ACC112 (cell line): ENCODE measurements around the gene RNF207.

Experiments
- H2AFZ ChIP-seq: fragments of 200-600 bp; sonication (generic); one replicate; pipeline ENCODE4 v1.6.0; 2017; ENCODE audit warnings: antibody characterized with exemption, low read length; ENCODE audit not compliant: unreplicated experiment
- H3K27ac ChIP-seq: fragments of 200-600 bp; sonication (generic); 2 replicates; pipeline ENCODE4 v1.5.1; 2014; ENCODE audit warnings: low read depth, mild to moderate bottlenecking, antibody characterized with exemption, low read length, moderate library complexity
- H3K27me3 ChIP-seq: fragments of 200-600 bp; sonication (generic); 2 replicates; pipeline ENCODE4 v1.6.1; 2014; ENCODE audit warnings: mild to moderate bottlenecking, antibody characterized with exemption, low read length, moderate library complexity, mixed read lengths; ENCODE audit not compliant: insufficient read depth
- H3K36me3 ChIP-seq: fragments of 200-600 bp; sonication (generic); 2 replicates; pipeline ENCODE4 v1.6.1; 2016; ENCODE audit warnings: mild to moderate bottlenecking, antibody characterized with exemption, low read length, moderate library complexity, mixed read lengths; ENCODE audit not compliant: insufficient read depth
- H3K4me1 ChIP-seq: fragments of 200-600 bp; sonication (generic); one replicate; pipeline ENCODE4 v1.6.1; 2016; ENCODE audit warnings: low read length, mixed read lengths; ENCODE audit not compliant: insufficient read depth, unreplicated experiment, control insufficient read depth
- H3K4me3 ChIP-seq: fragments of 200-600 bp; sonication (generic); 2 replicates; pipeline ENCODE4 v1.5.1; 2014; ENCODE audit warnings: mild to moderate bottlenecking, low read depth, low read length
- H3K79me2 ChIP-seq: fragments of 200-600 bp; sonication (generic); one replicate; pipeline ENCODE4 v1.6.0; 2016; ENCODE audit warnings: low read length; ENCODE audit not compliant: control insufficient read depth, unreplicated experiment, insufficient read depth

Gene RNF207

DNA sequence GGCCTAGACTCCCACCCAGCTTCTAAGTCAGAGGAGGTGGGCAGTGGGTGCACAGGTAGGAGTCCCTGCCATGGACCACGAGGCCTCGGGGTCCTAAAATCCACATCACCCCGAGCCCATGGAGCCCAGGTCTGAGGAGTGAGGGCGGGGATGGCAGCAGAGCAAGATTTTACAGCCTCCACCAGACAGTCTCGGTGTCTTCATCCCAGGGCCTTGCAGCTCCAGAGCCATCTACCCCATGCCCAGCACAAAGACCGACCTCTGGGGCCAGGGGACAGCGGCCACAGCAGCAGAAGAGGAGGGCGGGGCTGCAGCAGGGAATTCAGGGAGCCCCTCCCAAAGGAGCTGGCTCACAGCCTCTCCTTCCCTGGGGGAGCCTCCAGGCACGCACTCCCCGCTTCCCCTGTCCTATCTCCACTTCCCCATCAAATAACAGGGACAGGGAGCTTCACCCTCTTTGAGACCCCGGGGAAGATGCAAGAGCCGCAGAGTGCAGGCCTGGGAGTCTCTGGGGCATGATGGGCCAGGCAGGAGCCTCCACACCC lies 40.4 kb upstream of the RNF207 start:
- Histone ChIP-seq H3K4me3 (no peak overlapping the region), H3K27me3 (peaks cover 57% of the 10 kb centered on the region), H2AFZ (no peak overlapping the region), H3K79me2 (no peaks in the 10 kb centered on the region), H3K27ac (no peak overlapping the region), H3K36me3 (no peaks in the 10 kb centered on the region), H3K4me1 (no peaks in the 10 kb centered on the region)

DNA sequence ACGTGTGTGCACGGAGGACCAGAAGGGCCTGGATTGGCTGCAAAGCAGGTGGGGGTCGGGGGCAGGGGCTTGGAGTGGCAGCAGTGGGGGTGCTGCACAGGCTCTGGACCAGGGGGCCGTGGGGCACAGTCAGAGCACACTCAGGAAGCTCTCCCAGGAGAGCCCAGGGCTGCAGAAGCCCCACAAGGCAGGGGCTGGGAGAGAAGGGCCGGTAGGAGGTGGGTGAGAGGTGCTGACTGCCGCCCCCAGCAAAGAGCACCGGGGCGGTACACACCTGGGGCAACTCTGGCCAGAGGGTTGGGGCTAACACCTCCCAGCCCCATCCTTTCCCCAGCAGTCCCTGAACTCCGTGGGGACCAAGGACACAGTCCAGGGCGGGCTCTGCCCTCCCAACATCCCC lies 39.7 kb upstream of the RNF207 start:
- Histone ChIP-seq H3K27me3 (peaks cover 55% of the 10 kb centered on the region), H2AFZ (no peak overlapping the region), H3K79me2 (no peaks in the 10 kb centered on the region), H3K27ac (no peak overlapping the region), H3K4me1 (no peaks in the 10 kb centered on the region), H3K36me3 (no peaks in the 10 kb centered on the region), H3K4me3 (no peak overlapping the region)

DNA sequence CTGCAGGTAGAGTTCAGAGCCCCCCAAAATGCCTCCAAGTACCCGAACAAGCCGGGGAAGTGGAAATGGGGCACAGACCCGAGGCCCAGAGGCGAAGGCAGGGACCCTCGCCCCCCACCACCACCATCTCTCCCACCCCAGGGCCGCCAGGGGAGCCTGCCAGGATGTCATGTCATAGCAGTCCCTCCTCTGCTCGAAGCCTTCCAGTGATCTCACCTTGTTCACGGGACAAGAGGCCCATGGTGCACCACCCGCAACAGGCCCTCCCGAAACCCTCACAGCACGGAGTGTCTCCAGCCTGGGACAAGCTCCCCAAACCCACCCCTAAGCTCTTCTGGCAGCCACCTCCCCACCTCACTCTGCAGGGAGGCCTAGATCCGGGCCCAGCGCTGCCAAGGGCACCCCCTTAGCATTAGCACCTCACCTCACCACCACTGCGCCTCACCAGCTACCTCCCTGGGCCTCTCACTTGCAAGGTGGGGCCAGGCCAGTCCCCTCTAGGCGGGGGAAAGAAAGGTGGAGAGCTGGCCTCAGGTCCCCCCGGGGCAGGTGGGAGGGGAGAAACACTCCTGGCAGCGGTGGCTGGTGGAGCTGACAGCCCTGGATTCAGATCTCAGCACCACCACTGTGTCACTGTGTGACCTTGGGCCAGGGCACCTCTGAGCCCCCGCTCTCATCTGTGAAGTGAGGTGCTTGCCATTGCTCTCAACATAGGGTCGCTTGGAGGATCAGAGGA lies 39.1 kb upstream of the RNF207 start:
- H3K27me3 ChIP-seq: peaks cover 55% of the 10 kb centered on the region

DNA sequence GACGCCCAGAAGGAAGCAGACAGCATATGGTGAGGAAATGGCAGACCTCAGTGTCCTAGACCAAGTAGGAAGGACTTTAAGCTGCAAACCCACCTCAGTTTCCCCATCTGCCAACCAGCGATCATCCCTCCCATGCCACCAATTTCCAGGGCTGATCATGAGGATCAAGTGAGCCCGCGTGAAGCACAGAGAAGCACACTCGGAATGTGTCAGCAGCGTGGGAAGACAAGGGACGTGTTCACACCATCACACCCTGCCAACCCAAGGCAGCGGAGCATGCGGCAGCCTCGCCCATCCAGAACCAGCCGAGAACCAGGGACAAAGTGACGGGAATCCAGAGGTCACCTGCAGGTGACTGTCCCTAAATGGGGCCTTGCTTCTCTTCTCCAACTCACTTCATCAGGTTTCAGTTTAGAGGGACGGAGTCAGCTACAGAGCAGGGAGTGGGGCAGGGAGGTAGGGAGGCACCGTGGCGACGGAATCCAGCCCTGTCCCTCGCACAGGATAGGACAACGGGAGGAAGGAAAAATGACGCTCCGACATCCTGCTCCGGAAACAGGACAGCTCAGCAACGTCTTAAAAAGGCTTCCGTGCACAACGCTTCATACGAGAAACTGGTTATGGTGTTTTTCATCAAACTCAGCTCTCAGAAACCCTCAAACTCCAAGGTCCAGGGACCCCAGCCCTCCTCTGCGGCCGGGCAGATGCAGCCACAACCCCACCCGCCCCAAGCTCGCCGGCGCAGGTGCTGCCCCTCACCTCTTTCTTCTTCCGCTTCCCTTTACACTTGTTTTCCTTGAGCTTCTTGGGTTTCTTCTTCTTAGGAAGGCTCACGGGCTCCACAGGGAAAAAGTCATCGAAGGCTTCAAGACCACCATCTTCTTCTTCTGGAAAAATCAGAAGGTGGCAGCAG lies 38.3 kb upstream of the RNF207 start:
- H3K27ac ChIP-seq: no peak overlapping the region
- H3K27me3 ChIP-seq: peaks cover 57% of the 10 kb centered on the region
- no peak overlapping the region for H2AFZ ChIP-seq
- no peak overlapping the region for H3K4me3 ChIP-seq
- H3K36me3 ChIP-seq: no peaks in the 10 kb centered on the region
- no peaks in the 10 kb centered on the region for H3K79me2 ChIP-seq
- H3K4me1 ChIP-seq: no peaks in the 10 kb centered on the region

More for the DNA sequence above, 39.1 kb upstream of the RNF207 start:
- no peaks in the 10 kb centered on the region for H3K36me3 ChIP-seq
- H2AFZ ChIP-seq: no peak overlapping the region
- H3K79me2 ChIP-seq: no peaks in the 10 kb centered on the region
- H3K4me1 ChIP-seq: no peaks in the 10 kb centered on the region
- no peak overlapping the region for H3K4me3 ChIP-seq
- no peak overlapping the region for H3K27ac ChIP-seq

DNA sequence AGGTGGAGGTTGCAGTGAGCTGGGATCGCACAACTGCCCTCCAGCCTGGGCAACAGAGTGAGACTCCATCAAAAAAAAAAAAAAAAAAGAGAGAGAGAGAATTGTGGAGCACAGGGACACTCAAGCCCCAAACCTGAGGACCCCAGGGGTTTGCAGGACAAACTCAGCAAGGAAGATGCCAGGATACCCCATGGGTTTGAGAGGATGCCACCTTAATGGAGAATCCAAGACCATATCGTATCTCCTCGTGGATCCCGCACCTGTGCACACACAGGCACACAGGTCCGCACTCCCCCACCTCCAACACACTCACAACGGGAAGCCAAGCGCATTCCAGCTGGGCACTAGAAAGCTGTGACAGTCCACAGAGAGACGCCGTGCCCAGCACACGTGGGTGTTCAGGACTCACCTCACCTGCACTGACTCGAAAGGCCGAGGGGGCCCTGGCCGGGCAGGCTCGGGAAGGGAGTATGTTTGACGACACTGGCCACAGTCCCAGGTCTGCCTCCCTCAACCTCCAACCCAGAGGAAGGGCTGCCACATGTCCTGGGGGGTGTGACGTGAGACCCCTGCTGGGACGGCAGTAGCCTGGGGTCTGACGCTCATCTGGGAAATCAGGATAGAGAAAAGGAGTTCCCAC lies 36.9 kb upstream of the RNF207 start:
- Histone ChIP-seq H2AFZ (no peak overlapping the region), H3K27ac (no peak overlapping the region), H3K4me3 (no peak overlapping the region), H3K36me3 (no peaks in the 10 kb centered on the region), H3K4me1 (no peaks in the 10 kb centered on the region), H3K79me2 (no peaks in the 10 kb centered on the region), H3K27me3 (peaks cover 50% of the 10 kb centered on the region)

DNA sequence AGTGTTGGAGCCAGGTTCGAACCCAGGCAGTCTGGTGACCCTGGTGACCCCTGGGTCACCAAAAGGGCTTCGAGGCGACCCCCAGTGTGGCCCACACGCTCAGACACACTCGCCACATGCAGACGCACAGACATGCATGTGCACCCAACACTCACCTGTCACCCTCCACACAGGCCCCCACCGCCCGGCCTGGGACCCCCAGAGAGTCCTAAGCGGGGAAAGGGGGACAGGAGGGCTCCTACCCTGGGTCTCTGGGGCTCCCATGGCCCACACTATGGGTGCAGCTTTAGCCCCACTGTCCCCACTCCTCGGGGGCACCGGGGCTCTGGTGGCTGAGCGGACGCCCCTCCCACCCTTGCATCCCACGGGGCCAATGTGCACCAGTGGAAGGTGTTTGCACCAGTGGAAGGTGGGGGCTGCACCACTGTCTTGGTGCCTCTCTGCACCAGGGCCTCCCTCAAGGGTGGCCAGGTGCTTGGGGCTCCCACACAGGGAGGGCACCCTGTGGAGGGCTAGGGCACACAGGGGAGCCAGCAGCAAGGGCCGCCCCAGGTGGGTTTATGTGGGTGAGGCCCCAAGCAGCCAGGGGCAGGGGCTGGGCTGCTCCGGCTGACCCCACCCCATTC lies 35.7 kb upstream of the RNF207 start:
- Histone ChIP-seq H3K27me3 (peaks cover 50% of the 10 kb centered on the region), H3K27ac (no peak overlapping the region), H3K36me3 (no peaks in the 10 kb centered on the region), H2AFZ (no peak overlapping the region), H3K79me2 (no peaks in the 10 kb centered on the region), H3K4me3 (no peak overlapping the region), H3K4me1 (no peaks in the 10 kb centered on the region)

DNA sequence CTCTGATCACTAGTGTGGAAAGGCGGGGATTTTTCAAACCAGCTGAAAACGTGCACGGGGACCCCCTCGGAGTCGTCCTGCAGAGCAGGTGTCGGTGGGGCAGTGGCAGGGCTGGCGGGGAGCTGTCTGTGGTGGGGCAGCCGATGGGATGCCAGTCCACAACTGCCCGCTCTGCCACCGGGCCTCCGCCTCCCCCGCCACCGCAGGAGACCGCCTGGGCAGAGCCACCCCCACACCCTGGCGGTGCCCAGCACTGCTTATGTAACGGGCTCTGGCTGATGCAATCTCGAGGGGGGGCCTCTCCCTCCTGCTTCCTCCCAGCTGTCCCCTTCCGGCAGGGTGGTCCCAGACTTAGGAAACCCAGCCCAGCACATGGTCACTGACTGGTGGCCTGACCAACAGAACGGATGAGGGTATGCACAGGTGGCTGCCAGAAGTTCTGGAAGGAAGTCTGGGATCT lies 35.1 kb upstream of the RNF207 start:
- no peak overlapping the region for H3K27ac ChIP-seq
- H3K36me3 ChIP-seq: no peaks in the 10 kb centered on the region
- H3K27me3 ChIP-seq: peaks cover 49% of the 10 kb centered on the region
- H3K79me2 ChIP-seq: no peaks in the 10 kb centered on the region
- no peak overlapping the region for H2AFZ ChIP-seq
- H3K4me3 ChIP-seq: no peak overlapping the region
- no peaks in the 10 kb centered on the region for H3K4me1 ChIP-seq

DNA sequence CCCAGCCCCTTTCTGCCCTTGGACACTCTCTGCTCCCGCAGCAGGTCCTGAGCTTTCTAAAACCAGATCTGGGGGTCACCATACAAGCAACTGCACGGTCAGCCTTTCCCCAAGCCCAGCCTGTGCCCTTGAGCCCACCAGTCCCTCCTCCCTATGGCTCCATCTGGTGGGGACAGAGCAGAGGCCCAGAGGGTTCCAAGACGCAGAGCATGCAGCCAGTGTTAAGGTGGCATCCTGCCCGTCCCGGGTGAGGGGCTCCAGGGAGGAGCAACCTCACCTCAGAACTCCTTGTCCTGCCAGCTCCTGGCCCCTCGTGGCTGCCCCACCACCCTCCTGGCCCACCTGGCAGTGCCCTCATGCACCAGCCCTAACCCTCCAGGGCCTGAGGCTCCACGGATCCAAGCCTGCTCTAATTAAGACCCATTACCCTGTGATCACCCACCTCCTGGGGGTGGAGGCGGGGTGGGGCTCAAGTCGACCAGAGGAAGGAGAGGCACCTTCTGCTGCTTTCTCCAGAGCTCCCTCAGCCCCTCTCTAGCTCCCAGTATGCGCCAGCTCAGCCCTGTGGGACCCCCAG lies 34.3 kb upstream of the RNF207 start:
- H3K36me3 ChIP-seq: no peaks in the 10 kb centered on the region
- peaks cover 51% of the 10 kb centered on the region for H3K27me3 ChIP-seq
- H2AFZ ChIP-seq: no peak overlapping the region
- H3K4me3 ChIP-seq: no peak overlapping the region
- H3K4me1 ChIP-seq: no peaks in the 10 kb centered on the region
- H3K27ac ChIP-seq: no peak overlapping the region
- H3K79me2 ChIP-seq: no peaks in the 10 kb centered on the region

DNA sequence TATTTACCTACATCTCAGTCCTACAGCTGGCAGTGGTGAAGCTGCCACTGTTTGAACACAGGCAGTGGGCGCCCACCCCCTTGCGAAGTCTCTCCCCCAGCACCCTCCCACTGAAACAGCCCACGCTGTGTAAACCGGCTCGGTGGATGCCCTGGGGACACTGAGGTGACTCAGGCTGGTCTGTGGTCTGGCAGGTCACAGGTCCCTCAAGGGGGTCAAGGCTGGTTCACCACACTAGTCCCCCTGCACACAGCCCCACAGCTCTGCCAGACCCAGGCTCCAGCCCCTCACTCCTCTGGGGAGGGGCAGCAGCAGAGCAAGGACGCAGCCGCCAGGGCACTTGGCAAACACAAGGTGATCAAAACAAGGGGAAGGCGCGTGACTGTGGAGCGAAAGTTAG lies 33.4 kb upstream of the RNF207 start:
- Histone ChIP-seq H3K36me3 (no peaks in the 10 kb centered on the region), H3K79me2 (no peaks in the 10 kb centered on the region), H2AFZ (no peak overlapping the region), H3K4me3 (no peak overlapping the region), H3K27me3 (peaks cover 60% of the 10 kb centered on the region), H3K4me1 (no peaks in the 10 kb centered on the region), H3K27ac (no peak overlapping the region)
